ENCODE results near the gene BABAM2.
A peak's percentile ranks its signal among the peaks of the same experiment; 100 is the strongest.

Gene BABAM2

GRCh38 chr2:28219138-28219537, 328.6 kb downstream of the BABAM2 start:
- H3K36me3 Mint-ChIP-seq, result peaks cover 4% of the 10 kb centered on the region
- no peaks in the 10 kb centered on the region for H3K4me1 Mint-ChIP-seq
- H3K27ac Mint-ChIP-seq, result no peak overlapping the region
- H3K27me3 Mint-ChIP-seq, result no peaks in the 10 kb centered on the region
- H3K4me3 Mint-ChIP-seq, result no peak overlapping the region
- no peaks in the 10 kb centered on the region for H3K9me3 Mint-ChIP-seq

- H3K27ac Mint-ChIP-seq, result no peak overlapping the region
- H3K9me3 Mint-ChIP-seq, result no peaks in the 10 kb centered on the region
- no peaks in the 10 kb centered on the region for H3K4me1 Mint-ChIP-seq
Observed at GRCh38 chr2:28219758-28220368, 329.3 kb downstream of the BABAM2 start.

GRCh38 chr2:28224648-28225472, 334.3 kb downstream of the BABAM2 start:
- peaks cover 7% of the 10 kb centered on the region for H3K36me3 Mint-ChIP-seq

More at GRCh38 chr2:28219758-28220368, 329.3 kb downstream of the BABAM2 start:
- Mint-ChIP-seq H3K4me3 (no peak overlapping the region), H3K36me3 (peaks cover 4% of the 10 kb centered on the region), H3K27me3 (no peaks in the 10 kb centered on the region)

GRCh38 chr2:28225473-28226080, 335.0 kb downstream of the BABAM2 start:
- peaks cover 6% of the 10 kb centered on the region for H3K36me3 Mint-ChIP-seq
- H3K9me3 Mint-ChIP-seq, result no peaks in the 10 kb centered on the region
- no peaks in the 10 kb centered on the region for H3K4me1 Mint-ChIP-seq
- H3K27ac Mint-ChIP-seq, result no peak overlapping the region
- no peak overlapping the region for H3K4me3 Mint-ChIP-seq
- H3K27me3 Mint-ChIP-seq, result no peaks in the 10 kb centered on the region

More at GRCh38 chr2:28224648-28225472, 334.3 kb downstream of the BABAM2 start:
- Mint-ChIP-seq H3K27ac (no peak overlapping the region), H3K27me3 (no peaks in the 10 kb centered on the region), H3K4me1 (no peaks in the 10 kb centered on the region), H3K9me3 (no peaks in the 10 kb centered on the region), H3K4me3 (no peak overlapping the region)

GRCh38 chr2:28226558-28226957, 336.0 kb downstream of the BABAM2 start:
- Mint-ChIP-seq H3K4me3 (no peak overlapping the region), H3K4me1 (no peaks in the 10 kb centered on the region), H3K9me3 (no peaks in the 10 kb centered on the region), H3K27me3 (no peaks in the 10 kb centered on the region), H3K27ac (no peak overlapping the region), H3K36me3 (peaks cover 6% of the 10 kb centered on the region)

- Mint-ChIP-seq H3K27ac (no peak overlapping the region), H3K4me3 (no peak overlapping the region), H3K9me3 (no peaks in the 10 kb centered on the region), H3K36me3 (peaks cover 9% of the 10 kb centered on the region), H3K27me3 (no peaks in the 10 kb centered on the region), H3K4me1 (no peaks in the 10 kb centered on the region)
Observed at GRCh38 chr2:28227498-28227897, 337.0 kb downstream of the BABAM2 start.

GRCh38 chr2:28228434-28228995, 338.0 kb downstream of the BABAM2 start:
- H3K36me3 Mint-ChIP-seq, result peaks cover 9% of the 10 kb centered on the region
- no peak overlapping the region for H3K27ac Mint-ChIP-seq
- no peaks in the 10 kb centered on the region for H3K4me1 Mint-ChIP-seq
- H3K27me3 Mint-ChIP-seq, result no peaks in the 10 kb centered on the region
- H3K9me3 Mint-ChIP-seq, result no peaks in the 10 kb centered on the region
- H3K4me3 Mint-ChIP-seq, result no peak overlapping the region

- no peaks in the 10 kb centered on the region for H3K27me3 Mint-ChIP-seq
- no peak overlapping the region for H3K27ac Mint-ChIP-seq
- H3K9me3 Mint-ChIP-seq, result no peaks in the 10 kb centered on the region
- no peak overlapping the region for H3K4me3 Mint-ChIP-seq
- H3K4me1 Mint-ChIP-seq, result no peaks in the 10 kb centered on the region
- peaks cover 10% of the 10 kb centered on the region for H3K36me3 Mint-ChIP-seq
Observed at GRCh38 chr2:28231110-28231631, 340.6 kb downstream of the BABAM2 start.

GRCh38 chr2:28232295-28232694, 341.8 kb downstream of the BABAM2 start:
- Mint-ChIP-seq H3K27ac (no peak overlapping the region), H3K27me3 (no peaks in the 10 kb centered on the region), H3K36me3 (peaks cover 9% of the 10 kb centered on the region), H3K4me1 (no peaks in the 10 kb centered on the region), H3K4me3 (no peak overlapping the region), H3K9me3 (no peaks in the 10 kb centered on the region)

- no peaks in the 10 kb centered on the region for H3K9me3 Mint-ChIP-seq
- H3K4me1 Mint-ChIP-seq, result no peaks in the 10 kb centered on the region
- no peak overlapping the region for H3K4me3 Mint-ChIP-seq
- peaks cover 12% of the 10 kb centered on the region for H3K36me3 Mint-ChIP-seq
- H3K27me3 Mint-ChIP-seq, result no peaks in the 10 kb centered on the region
- H3K27ac Mint-ChIP-seq, result no peak overlapping the region
Observed at GRCh38 chr2:28233164-28233676, 342.7 kb downstream of the BABAM2 start.

GRCh38 chr2:28234807-28235206, 344.3 kb downstream of the BABAM2 start:
- Mint-ChIP-seq H3K4me3 (no peak overlapping the region), H3K9me3 (no peaks in the 10 kb centered on the region), H3K27ac (no peak overlapping the region), H3K36me3 (peaks cover 12% of the 10 kb centered on the region), H3K27me3 (no peaks in the 10 kb centered on the region), H3K4me1 (no peaks in the 10 kb centered on the region)

- Mint-ChIP-seq H3K27me3 (no peaks in the 10 kb centered on the region), H3K27ac (no peak overlapping the region), H3K4me3 (no peak overlapping the region), H3K4me1 (no peaks in the 10 kb centered on the region), H3K9me3 (no peaks in the 10 kb centered on the region), H3K36me3 (peaks cover 9% of the 10 kb centered on the region)
Observed at GRCh38 chr2:28239207-28239606, 348.7 kb downstream of the BABAM2 start.

GRCh38 chr2:28240937-28241336, 350.4 kb downstream of the BABAM2 start:
- Mint-ChIP-seq H3K4me3 (no peak overlapping the region), H3K27ac (no peak overlapping the region), H3K36me3 (peaks cover 8% of the 10 kb centered on the region), H3K4me1 (peaks cover under 1% of the 10 kb centered on the region), H3K9me3 (no peaks in the 10 kb centered on the region), H3K27me3 (no peaks in the 10 kb centered on the region)

- no peaks in the 10 kb centered on the region for H3K27me3 Mint-ChIP-seq
- H3K4me1 Mint-ChIP-seq, result peaks cover 34% of the 10 kb centered on the region
- peak overlapping the region; percentile 74 for H3K27ac Mint-ChIP-seq
- no peak overlapping the region for H3K4me3 Mint-ChIP-seq
- peaks cover 2% of the 10 kb centered on the region for H3K36me3 Mint-ChIP-seq
- no peaks in the 10 kb centered on the region for H3K9me3 Mint-ChIP-seq
Observed at GRCh38 chr2:28247290-28247689, 356.8 kb downstream of the BABAM2 start.

GRCh38 chr2:28247734-28248133, 357.2 kb downstream of the BABAM2 start:
- Mint-ChIP-seq H3K4me1 (peaks cover 39% of the 10 kb centered on the region), H3K27ac (no peak overlapping the region), H3K36me3 (peaks cover 2% of the 10 kb centered on the region), H3K9me3 (no peaks in the 10 kb centered on the region), H3K27me3 (no peaks in the 10 kb centered on the region), H3K4me3 (no peak overlapping the region)

Measured in activated naive CD4-positive, alpha-beta T cell treated with anti-CD3 and anti-CD28 coated beads, Interleukin-2, amount 50 U/mL, for 24 hours (primary cell).